ENCODE data around the gene CLK2. TPM values are rescaled to one million over a fixed set of nuclear protein-coding genes. Genes with fewer than 3 reads are reported as not detected.
A peak's percentile ranks its signal among the peaks of the same experiment; 100 is the strongest.

CLK2 gene
- total and polyA plus RNA-seq, 9 of the 15 experiments (the other 6 are each of a cell fraction or from before 2014, with no cell fraction given) = 13.5 to 81.4 (median 39.6) TPM

- no peak for TF ChIP-seq RBBP5 (IDR thresholded peaks at IDR 0.05; ENCODE audit: borderline replicate concordance, insufficient read depth, low read length, poor library complexity, severe bottlenecking)
- peak; percentile 78 for TF ChIP-seq MYNN (IDR thresholded peaks at IDR 0.05)
- TF ChIP-seq MYNN (CRISPR knock-in tag; IDR thresholded peaks at IDR 0.05) = no peak
- no peak for TF ChIP-seq HDAC2 (IDR thresholded peaks at IDR 0.05)
- TF ChIP-seq, protein P1, sequence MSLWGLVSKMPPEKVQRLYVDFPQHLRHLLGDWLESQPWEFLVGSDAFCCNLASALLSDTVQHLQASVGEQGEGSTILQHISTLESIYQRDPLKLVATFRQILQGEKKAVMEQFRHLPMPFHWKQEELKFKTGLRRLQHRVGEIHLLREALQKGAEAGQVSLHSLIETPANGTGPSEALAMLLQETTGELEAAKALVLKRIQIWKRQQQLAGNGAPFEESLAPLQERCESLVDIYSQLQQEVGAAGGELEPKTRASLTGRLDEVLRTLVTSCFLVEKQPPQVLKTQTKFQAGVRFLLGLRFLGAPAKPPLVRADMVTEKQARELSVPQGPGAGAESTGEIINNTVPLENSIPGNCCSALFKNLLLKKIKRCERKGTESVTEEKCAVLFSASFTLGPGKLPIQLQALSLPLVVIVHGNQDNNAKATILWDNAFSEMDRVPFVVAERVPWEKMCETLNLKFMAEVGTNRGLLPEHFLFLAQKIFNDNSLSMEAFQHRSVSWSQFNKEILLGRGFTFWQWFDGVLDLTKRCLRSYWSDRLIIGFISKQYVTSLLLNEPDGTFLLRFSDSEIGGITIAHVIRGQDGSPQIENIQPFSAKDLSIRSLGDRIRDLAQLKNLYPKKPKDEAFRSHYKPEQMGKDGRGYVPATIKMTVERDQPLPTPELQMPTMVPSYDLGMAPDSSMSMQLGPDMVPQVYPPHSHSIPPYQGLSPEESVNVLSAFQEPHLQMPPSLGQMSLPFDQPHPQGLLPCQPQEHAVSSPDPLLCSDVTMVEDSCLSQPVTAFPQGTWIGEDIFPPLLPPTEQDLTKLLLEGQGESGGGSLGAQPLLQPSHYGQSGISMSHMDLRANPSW (CRISPR knock-in tag; IDR thresholded peaks at IDR 0.05) = no peak
- no peak for TF ChIP-seq MTA1 (IDR thresholded peaks at IDR 0.05; ENCODE audit: borderline replicate concordance)
- no peak for TF ChIP-seq MIER1 (IDR thresholded peaks at IDR 0.05; ENCODE audit: low read depth)
- peak; percentile 46; the same call in 1 of the 2 replicates for TF ChIP-seq MYC (IDR thresholded peaks at IDR 0.05; ENCODE audit: low read depth, low read length)
- TF ChIP-seq MYC (CRISPR knock-in tag; IDR thresholded peaks at IDR 0.05; ENCODE audit: borderline replicate concordance, low read depth) = no peak
- 0 out of 2 replicates have a peak, but pooled peaks have one; percentile 7 for TF ChIP-seq RB1 (IDR thresholded peaks at IDR 0.05; ENCODE audit: low read depth)
- TF ChIP-seq MAZ (CRISPR knock-in tag; conservative IDR thresholded peaks at IDR 0.05 in 1 of 2, IDR thresholded peaks at IDR 0.05 in 1 of 2) = peak; percentile 40 to 60; a peak in 3 of 4 replicates
- no peak for TF ChIP-seq MYBL2 (IDR thresholded peaks at IDR 0.05; ENCODE audit: low read depth)
- TF ChIP-seq MYBL2 (CRISPR knock-in tag; IDR thresholded peaks at IDR 0.05; ENCODE audit: borderline replicate concordance) = no peak
- TF ChIP-seq, protein P2, sequence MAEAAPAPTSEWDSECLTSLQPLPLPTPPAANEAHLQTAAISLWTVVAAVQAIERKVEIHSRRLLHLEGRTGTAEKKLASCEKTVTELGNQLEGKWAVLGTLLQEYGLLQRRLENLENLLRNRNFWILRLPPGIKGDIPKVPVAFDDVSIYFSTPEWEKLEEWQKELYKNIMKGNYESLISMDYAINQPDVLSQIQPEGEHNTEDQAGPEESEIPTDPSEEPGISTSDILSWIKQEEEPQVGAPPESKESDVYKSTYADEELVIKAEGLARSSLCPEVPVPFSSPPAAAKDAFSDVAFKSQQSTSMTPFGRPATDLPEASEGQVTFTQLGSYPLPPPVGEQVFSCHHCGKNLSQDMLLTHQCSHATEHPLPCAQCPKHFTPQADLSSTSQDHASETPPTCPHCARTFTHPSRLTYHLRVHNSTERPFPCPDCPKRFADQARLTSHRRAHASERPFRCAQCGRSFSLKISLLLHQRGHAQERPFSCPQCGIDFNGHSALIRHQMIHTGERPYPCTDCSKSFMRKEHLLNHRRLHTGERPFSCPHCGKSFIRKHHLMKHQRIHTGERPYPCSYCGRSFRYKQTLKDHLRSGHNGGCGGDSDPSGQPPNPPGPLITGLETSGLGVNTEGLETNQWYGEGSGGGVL (CRISPR knock-in tag; IDR thresholded peaks at IDR 0.05) = no peak
- TF ChIP-seq, protein P3, sequence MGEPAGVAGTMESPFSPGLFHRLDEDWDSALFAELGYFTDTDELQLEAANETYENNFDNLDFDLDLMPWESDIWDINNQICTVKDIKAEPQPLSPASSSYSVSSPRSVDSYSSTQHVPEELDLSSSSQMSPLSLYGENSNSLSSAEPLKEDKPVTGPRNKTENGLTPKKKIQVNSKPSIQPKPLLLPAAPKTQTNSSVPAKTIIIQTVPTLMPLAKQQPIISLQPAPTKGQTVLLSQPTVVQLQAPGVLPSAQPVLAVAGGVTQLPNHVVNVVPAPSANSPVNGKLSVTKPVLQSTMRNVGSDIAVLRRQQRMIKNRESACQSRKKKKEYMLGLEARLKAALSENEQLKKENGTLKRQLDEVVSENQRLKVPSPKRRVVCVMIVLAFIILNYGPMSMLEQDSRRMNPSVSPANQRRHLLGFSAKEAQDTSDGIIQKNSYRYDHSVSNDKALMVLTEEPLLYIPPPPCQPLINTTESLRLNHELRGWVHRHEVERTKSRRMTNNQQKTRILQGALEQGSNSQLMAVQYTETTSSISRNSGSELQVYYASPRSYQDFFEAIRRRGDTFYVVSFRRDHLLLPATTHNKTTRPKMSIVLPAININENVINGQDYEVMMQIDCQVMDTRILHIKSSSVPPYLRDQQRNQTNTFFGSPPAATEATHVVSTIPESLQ (CRISPR knock-in tag; IDR thresholded peaks at IDR 0.05) = no peak
- no peak for TF ChIP-seq DACH1 (IDR thresholded peaks at IDR 0.05; ENCODE audit: partially characterized antibody)
- no peak for TF ChIP-seq TCF7L2 (IDR thresholded peaks at IDR 0.05; ENCODE audit: low read depth, low read length)
Measured at GRCh38 chr1:155320661-155321617, 47.6 kb upstream of the CLK2 start, which contains the start of gene RUSC1 (continued).
